Activated CD4-positive, alpha-beta T cell treated with anti-CD3 and anti-CD28 coated beads for 36 hours (primary cell): ENCODE results near the gene INCENP. TPM values are rescaled to one million over a fixed set of nuclear protein-coding genes. Genes with fewer than 3 reads are reported as not detected.

ENCODE experiments used
- ATAC-seq: fragments of 200-7000 bp; cut with Tn5 transposase; one replicate; pipeline ENCODE4 v1.10.0; 2021; ENCODE audit warnings: mild to moderate bottlenecking, moderate library complexity
- CTCF ChIA-PET: fragments of 350-600 bp; sonication (Branson Sonifier 250); formaldehyde crosslinking; loops from one replicate; lab custom pipeline; 2021; ENCODE audit warnings: antibody characterized with exemption; lab: Charles Lee
- POLR2A ChIA-PET: fragments of 350-600 bp; sonication (Branson Sonifier 250); formaldehyde crosslinking; loops from one replicate; lab custom pipeline; 2021; ENCODE audit warnings: antibody characterized with exemption, inconsistent platforms; lab: Charles Lee
- DNase-seq: peaks from one replicate; pipeline ENCODE4 v3.0.0-alpha.2; 2020
- H3K27ac Mint-ChIP-seq: one replicate; pipeline ENCODE4 v1.8.0; 2021; ENCODE audit warnings: mixed read lengths
- H3K27me3 Mint-ChIP-seq: one replicate; pipeline ENCODE4 v1.8.0; 2021; ENCODE audit warnings: mixed read lengths
- H3K36me3 Mint-ChIP-seq: one replicate; pipeline ENCODE4 v1.8.0; 2021; ENCODE audit warnings: low read depth, mixed read lengths
- H3K4me1 Mint-ChIP-seq: one replicate; pipeline ENCODE4 v1.8.0; 2021; ENCODE audit warnings: mixed read lengths
- H3K4me3 Mint-ChIP-seq: one replicate; pipeline ENCODE4 v1.8.0; 2021; ENCODE audit warnings: mild to moderate bottlenecking, moderate library complexity, mixed read lengths
- H3K9me3 Mint-ChIP-seq: one replicate; pipeline ENCODE4 v1.8.0; 2021; ENCODE audit warnings: low read depth, mixed read lengths
- intact Hi-C, 2 experiments: fragments of 100-400 bp; cut with DNase I in 1 of 2; cut with micrococcal nuclease in 1 of 2; formaldehyde crosslinking; loops; one replicate each; pipeline versions ENCODE4 v1.14.2 to v1.15.1; 2022 to 2024; cut with DNase I, micrococcal nuclease
- total RNA-seq, 2 experiments: library from RNA; stranded (reverse); gene quantifications; one replicate each; pipeline ENCODE4 v1.2.3, GENCODE V29; 2021

Gene INCENP
- total RNA-seq, 2 experiments from 2014 or later: 125 to 140 TPM

GRCh38 chr11:62104816-62105653 lies 18.8 kb upstream of the INCENP start:
- POLR2A ChIA-PET: no interaction called here
- Mint-ChIP-seq H3K36me3 (no peaks in the 10 kb centered on the region), H3K4me3 (peak overlapping the region; percentile 12), H3K27ac (peak overlapping the region; percentile 82), H3K9me3 (peaks cover 4% of the 10 kb centered on the region), H3K27me3 (no peaks in the 10 kb centered on the region), H3K4me1 (peaks cover 16% of the 10 kb centered on the region)
- no peak for DNase-seq
- peak; percentile 82 for ATAC-seq
- CTCF ChIA-PET: interaction anchor here (1.7 to 5.7 kb wide), 5 partner anchors 23 to 308 kb away, joined by 6 to 151 read pairs (median 9); no protein-coding TSS in a partner anchor
- intact Hi-C loops: loop anchor here in 1 of 2 experiments (5.0 kb wide), 1 partner anchor 353 kb away; the partner anchor contains the start of gene MYRF

- Mint-ChIP-seq H3K4me3 (peak overlapping the region; percentile 12), H3K27me3 (peaks cover under 1% of the 10 kb centered on the region), H3K4me1 (peaks cover 16% of the 10 kb centered on the region), H3K9me3 (peaks cover 4% of the 10 kb centered on the region), H3K36me3 (no peaks in the 10 kb centered on the region), H3K27ac (peak overlapping the region; percentile 82)
- ChIA-PET POLR2A (interaction anchor here (0.6 kb wide), 1 partner anchor 208 kb away, joined by 4 read pairs; no protein-coding TSS in a partner anchor), CTCF (interaction anchor here (0.6 to 6.1 kb wide), 9 partner anchors 24 to 308 kb away, joined by 3 to 151 read pairs (median 7); partner anchors contain the start of gene BEST1)
- intact Hi-C loops: loop anchor here in 1 of 2 experiments (5.0 kb wide), 1 partner anchor 353 kb away; the partner anchor contains the start of gene MYRF
- no peak for ATAC-seq
- no peak for DNase-seq
Measured at GRCh38 chr11:62105667-62106191, 18.1 kb upstream of the INCENP start.

GRCh38 chr11:62108017-62108750 lies 15.6 kb upstream of the INCENP start:
- DNase-seq: peak; percentile 51
- Mint-ChIP-seq H3K27ac (no peak overlapping the region), H3K4me3 (no peak overlapping the region), H3K36me3 (no peaks in the 10 kb centered on the region), H3K27me3 (peaks cover 2% of the 10 kb centered on the region), H3K9me3 (peaks cover 4% of the 10 kb centered on the region), H3K4me1 (peaks cover 16% of the 10 kb centered on the region)
- CTCF ChIA-PET: interaction anchor here (0.5 to 6.1 kb wide), 46 partner anchors 8 to 607 kb away, joined by 3 to 151 read pairs (median 5); partner anchors contain the start of genes BEST1 and INCENP
- peak; percentile 32 for ATAC-seq
- POLR2A ChIA-PET: no interaction called here
- intact Hi-C loops: loop anchor here (1.0 to 5.0 kb wide), 6 partner anchors 161 to 356 kb away; partner anchors contain the start of gene MYRF (in 2 of the 2)

- CTCF ChIA-PET: interaction anchor here (1.0 to 6.1 kb wide), 16 partner anchors 11 to 358 kb away, joined by 3 to 151 read pairs (median 10); partner anchors contain the start of genes BEST1 and INCENP
- H3K9me3 Mint-ChIP-seq: peaks cover 4% of the 10 kb centered on the region
- H3K4me1 Mint-ChIP-seq: peaks cover 16% of the 10 kb centered on the region
- ATAC-seq (no peak), DNase-seq (no peak)
- H3K4me3 Mint-ChIP-seq: no peak overlapping the region
- H3K27me3 Mint-ChIP-seq: peaks cover 2% of the 10 kb centered on the region
- POLR2A ChIA-PET: no interaction called here
- H3K27ac Mint-ChIP-seq: no peak overlapping the region
- intact Hi-C loops: loop anchor here (1.0 to 5.0 kb wide), 6 partner anchors 162 to 357 kb away; partner anchors contain the start of gene MYRF (in 2 of the 2)
- no peaks in the 10 kb centered on the region for H3K36me3 Mint-ChIP-seq
Measured at GRCh38 chr11:62108971-62109404, 14.8 kb upstream of the INCENP start.

DNA sequence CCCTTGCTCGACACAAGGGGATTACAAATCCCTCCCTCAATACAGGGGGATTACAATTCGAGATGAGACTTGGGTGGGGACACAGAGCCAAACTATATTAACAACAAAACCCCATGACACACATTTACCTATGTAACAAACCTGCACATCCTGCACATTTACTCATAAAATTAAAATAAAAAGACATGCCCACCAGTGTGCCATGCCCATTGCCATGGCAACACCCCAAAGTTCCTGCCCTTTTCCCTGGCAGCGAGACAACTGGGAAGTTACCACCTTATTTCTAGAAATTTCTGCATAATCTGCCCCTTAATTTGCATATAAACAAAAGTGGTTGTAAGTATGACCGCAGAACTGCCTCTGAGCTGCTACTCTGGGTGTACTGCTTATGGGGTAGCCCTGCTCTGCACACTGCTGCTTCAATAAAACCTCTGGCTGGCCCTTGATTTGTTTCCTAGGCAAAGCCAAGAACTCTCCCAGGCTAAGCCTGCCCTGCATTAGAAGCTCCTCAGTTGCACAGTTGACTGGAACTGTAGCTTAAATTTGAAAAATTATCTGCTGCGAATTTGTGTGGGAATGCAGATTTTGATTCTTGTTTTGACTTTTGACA lies 8.6 kb upstream of the INCENP start:
- ATAC-seq (no peak), DNase-seq (no peak)
- no peak overlapping the region for H3K4me3 Mint-ChIP-seq
- H3K9me3 Mint-ChIP-seq: peaks cover 8% of the 10 kb centered on the region
- POLR2A ChIA-PET: interaction anchor here (0.6 kb wide), 1 partner anchor 53 kb away, joined by 4 read pairs; no protein-coding TSS in a partner anchor
- intact Hi-C loops: no loop called here
- CTCF ChIA-PET: interaction anchor here (0.6 to 2.1 kb wide), 5 partner anchors 8 to 361 kb away, joined by 3 to 8 read pairs (median 4); no protein-coding TSS in a partner anchor
- H3K27me3 Mint-ChIP-seq: peaks cover 2% of the 10 kb centered on the region
- H3K36me3 Mint-ChIP-seq: no peaks in the 10 kb centered on the region
- H3K27ac Mint-ChIP-seq: no peak overlapping the region
- no peaks in the 10 kb centered on the region for H3K4me1 Mint-ChIP-seq

- Mint-ChIP-seq H3K4me1 (no peaks in the 10 kb centered on the region), H3K9me3 (peaks cover 8% of the 10 kb centered on the region), H3K27ac (no peak overlapping the region), H3K4me3 (no peak overlapping the region), H3K27me3 (no peaks in the 10 kb centered on the region), H3K36me3 (no peaks in the 10 kb centered on the region)
- CTCF ChIA-PET: interaction anchor here (1.4 to 2.1 kb wide), 3 partner anchors 9 to 219 kb away, joined by 4 to 8 read pairs (median 7); no protein-coding TSS in a partner anchor
- intact Hi-C loops: no loop called here
- no peak for ATAC-seq
- DNase-seq: no peak
- POLR2A ChIA-PET: no interaction called here
Measured at GRCh38 chr11:62116451-62116850, 7.4 kb upstream of the INCENP start.

DNA sequence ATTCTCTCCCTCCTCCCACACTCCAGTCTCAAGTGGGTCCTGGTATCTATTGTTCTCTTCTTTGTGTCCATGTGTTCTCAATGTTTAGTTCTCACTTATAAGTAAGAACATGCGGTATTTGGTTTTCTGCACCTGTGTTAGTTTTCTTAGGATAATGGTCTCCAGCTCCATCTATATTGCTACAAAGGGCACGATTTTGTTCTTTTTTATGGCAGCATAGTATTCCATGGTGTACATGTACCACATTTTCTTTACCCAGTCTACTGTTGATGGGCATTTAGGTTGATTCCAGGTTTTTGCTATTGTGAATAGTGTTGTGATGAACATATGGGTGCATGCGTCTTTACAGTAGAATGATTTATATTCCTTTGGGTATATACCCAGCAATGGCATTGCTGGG lies 4.2 kb upstream of the INCENP start:
- no peak overlapping the region for H3K27ac Mint-ChIP-seq
- H3K27me3 Mint-ChIP-seq: no peaks in the 10 kb centered on the region
- peaks cover 2% of the 10 kb centered on the region for H3K36me3 Mint-ChIP-seq
- ATAC-seq (no peak), DNase-seq (no peak)
- H3K4me3 Mint-ChIP-seq: no peak overlapping the region
- H3K9me3 Mint-ChIP-seq: peaks cover 8% of the 10 kb centered on the region
- CTCF ChIA-PET: interaction anchor here (3.7 kb wide), 1 partner anchor 11 kb away, joined by 25 read pairs; no protein-coding TSS in a partner anchor
- POLR2A ChIA-PET: no interaction called here
- peaks cover 7% of the 10 kb centered on the region for H3K4me1 Mint-ChIP-seq
- intact Hi-C loops: no loop called here

- no peak overlapping the region for H3K27ac Mint-ChIP-seq
- DNase-seq (no peak), ATAC-seq (no peak)
- H3K36me3 Mint-ChIP-seq: peaks cover 6% of the 10 kb centered on the region
- no peak overlapping the region for H3K4me3 Mint-ChIP-seq
- ChIA-PET CTCF (interaction anchor here (1.2 to 3.7 kb wide), 2 partner anchors 11 to 69 kb away, joined by 3 to 25 read pairs; no protein-coding TSS in a partner anchor), POLR2A (no interaction called here)
- H3K9me3 Mint-ChIP-seq: peaks cover 8% of the 10 kb centered on the region
- intact Hi-C loops: loop anchor here (5.0 to 10.0 kb wide), 5 partner anchors 228 to 785 kb away; partner anchors contain the start of genes DDB1 (in 1 of the 2), EEF1G (in 1 of the 2), FADS3 (in 1 of the 2) and FEN1 (in 1 of the 2)
- no peaks in the 10 kb centered on the region for H3K27me3 Mint-ChIP-seq
- peaks cover 12% of the 10 kb centered on the region for H3K4me1 Mint-ChIP-seq
Measured at GRCh38 chr11:62120001-62120400, 3.8 kb upstream of the INCENP start.

DNA sequence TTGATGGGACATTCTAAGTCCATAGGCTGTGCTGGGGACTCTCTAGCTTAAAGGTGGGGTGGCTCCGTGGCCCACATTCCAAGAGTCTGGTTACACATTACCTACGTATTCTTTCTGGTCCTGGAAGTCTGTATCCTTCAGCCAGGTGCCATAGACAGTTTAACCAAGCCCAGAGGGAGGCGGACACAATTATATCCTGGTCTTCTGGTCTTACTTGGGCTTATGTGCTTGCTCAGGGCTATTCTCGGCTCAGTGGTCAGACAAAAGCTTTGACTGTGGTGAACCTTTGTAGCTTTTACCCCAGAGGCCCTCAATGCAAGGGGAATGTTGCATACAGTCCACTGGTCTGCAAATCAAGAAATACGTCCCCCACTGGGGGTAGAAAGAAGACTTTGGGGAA lies 3.4 kb upstream of the INCENP start:
- Mint-ChIP-seq H3K27ac (no peak overlapping the region), H3K36me3 (peaks cover 9% of the 10 kb centered on the region), H3K9me3 (peaks cover 8% of the 10 kb centered on the region), H3K4me1 (peaks cover 15% of the 10 kb centered on the region), H3K27me3 (no peaks in the 10 kb centered on the region), H3K4me3 (no peak overlapping the region)
- intact Hi-C loops: loop anchor here (5.0 to 10.0 kb wide), 5 partner anchors 228 to 786 kb away; partner anchors contain the start of genes DDB1 (in 1 of the 2), EEF1G (in 1 of the 2), FADS3 (in 1 of the 2) and FEN1 (in 1 of the 2)
- CTCF ChIA-PET: interaction anchor here (1.2 to 3.7 kb wide), 3 partner anchors 8 to 70 kb away, joined by 3 to 25 read pairs (median 4); no protein-coding TSS in a partner anchor
- DNase-seq (no peak), ATAC-seq (no peak)
- POLR2A ChIA-PET: no interaction called here

DNA sequence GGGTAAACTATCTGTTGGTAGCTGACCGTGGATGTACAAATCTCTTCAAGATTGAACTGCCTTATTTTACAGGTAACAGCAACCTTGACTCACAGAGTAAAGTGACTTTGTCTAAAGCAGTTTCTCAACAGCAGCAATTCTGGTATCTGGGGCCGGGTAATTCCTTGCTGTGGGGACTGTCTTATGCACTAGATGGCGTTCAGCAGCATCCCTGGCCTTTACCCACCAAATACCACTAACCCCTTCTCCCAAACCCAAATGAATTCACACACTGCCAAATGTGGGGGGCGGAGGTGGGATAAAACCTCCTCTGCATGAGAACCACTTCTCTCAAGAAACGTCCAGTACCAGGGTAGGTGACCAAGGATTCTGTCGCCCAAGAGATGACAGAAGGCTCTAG lies 1.7 kb upstream of the INCENP start:
- Mint-ChIP-seq H3K27ac (no peak overlapping the region), H3K36me3 (peaks cover 11% of the 10 kb centered on the region), H3K9me3 (no peaks in the 10 kb centered on the region), H3K4me1 (peaks cover 26% of the 10 kb centered on the region), H3K4me3 (no peak overlapping the region), H3K27me3 (no peaks in the 10 kb centered on the region)
- ChIA-PET POLR2A (no interaction called here), CTCF (interaction anchor here (0.7 to 3.7 kb wide), 3 partner anchors 14 to 389 kb away, joined by 3 to 25 read pairs (median 4); no protein-coding TSS in a partner anchor)
- intact Hi-C loops: loop anchor here (5.0 to 10.0 kb wide), 5 partner anchors 230 to 787 kb away; partner anchors contain the start of genes DDB1 (in 1 of the 2), EEF1G (in 1 of the 2), FADS3 (in 1 of the 2) and FEN1 (in 1 of the 2)
- no peak for DNase-seq
- ATAC-seq: no peak
